GM19468 (cell line): Measurements from ENCODE around the gene RGS9BP.

Experiments used
- ATAC-seq: cut with Tn5 transposase; IDR thresholded peaks from one replicate; pipeline ENCODE4 v1.9.1; 2021; ENCODE audit warnings: mild to moderate bottlenecking, moderate library complexity, moderate number of reproducible peaks; ENCODE audit not compliant: unreplicated experiment; ENCODE audit errors: extremely low read depth

Gene RGS9BP

GRCh38 chr19:32669310-32669709, 6.3 kb upstream of the RGS9BP start:
- ATAC-seq, result no peak

GRCh38 chr19:32671883-32672593, 3.6 kb upstream of the RGS9BP start:
- ATAC-seq, result no peak

GRCh38 chr19:32672841-32673240, 2.8 kb upstream of the RGS9BP start:
- ATAC-seq, result no peak

- ATAC-seq, result no peak
Measured at GRCh38 chr19:32673573-32673972, 2.1 kb upstream of the RGS9BP start.

- ATAC-seq, result no peak
Measured at GRCh38 chr19:32674153-32674930, 1.3 kb upstream of the RGS9BP start.

- peak; percentile 95 for ATAC-seq
Measured at GRCh38 chr19:32674931-32675719, 523 bp upstream of the RGS9BP start, which contains the start of gene ANKRD27. TSS of gene ANKRD27 (minus strand) at chr19:32675180. CDS start at chr19:32659015, 16,165 bp downstream.

- ATAC-seq, result no peak
Measured at GRCh38 chr19:32676186-32676894, 692 bp downstream of the RGS9BP start.

GRCh38 chr19:32676895-32677359, 1.3 kb downstream of the RGS9BP start:
- ATAC-seq, result no peak

- ATAC-seq, result no peak
Measured at GRCh38 chr19:32677657-32678056, 2.0 kb downstream of the RGS9BP start.

- no peak for ATAC-seq
Measured at GRCh38 chr19:32680986-32681385, 5.3 kb downstream of the RGS9BP start.

- no peak for ATAC-seq
Measured at GRCh38 chr19:32682317-32682716, 6.7 kb downstream of the RGS9BP start.

- no peak for ATAC-seq
Measured at GRCh38 chr19:32686847-32687475, 11.3 kb downstream of the RGS9BP start.

GRCh38 chr19:32687681-32688080, 12.0 kb downstream of the RGS9BP start:
- ATAC-seq, result no peak

- no peak for ATAC-seq
Measured at GRCh38 chr19:32688311-32688710, 12.7 kb downstream of the RGS9BP start.

GRCh38 chr19:32691291-32691951, 15.8 kb downstream of the RGS9BP start, which contains the start of gene NUDT19:
TSS of gene NUDT19 (plus strand) at chr19:32691821. CDS start at chr19:32691961, 140 bp downstream.
- ATAC-seq, result peak; percentile 71

- ATAC-seq, result peak; percentile 16
Measured at GRCh38 chr19:32691952-32692726, 16.5 kb downstream of the RGS9BP start.

GRCh38 chr19:32692727-32693061, 17.0 kb downstream of the RGS9BP start:
- no peak for ATAC-seq
